ENCODE measurements around the gene MPZL3. TPM values are rescaled to one million over a fixed set of nuclear protein-coding genes. Genes with fewer than 3 reads are reported as not detected.

Gene MPZL3
- total and polyA plus RNA-seq, 2 experiments from 2014 or later, result 10.2 to 20.6 TPM

- TF ChIP-seq CTCF (IDR thresholded peaks at IDR 0.05; ENCODE audit: poor library complexity) (peak; percentile 49), EZH2phosphoT487 (IDR thresholded peaks at IDR 0.05; ENCODE audit: low read depth, severe bottlenecking, unreplicated experiment) (no peak)
- peaks cover 9% of the 10 kb centered on the region for H3K4me1 ChIP-seq (ENCODE audit: insufficient read depth)
- no peaks in the 10 kb centered on the region for H3K36me3 ChIP-seq (replicated peaks; ENCODE audit: insufficient read depth, low read depth)
- H3K9me3 ChIP-seq (ENCODE audit: low read depth), result no peaks in the 10 kb centered on the region
- H2AFZ ChIP-seq, result peak overlapping the region; percentile 22
- no peak overlapping the region for H3K27ac ChIP-seq
- H3K79me2 ChIP-seq, result no peaks in the 10 kb centered on the region
- H3K27me3 ChIP-seq, result peaks cover 4% of the 10 kb centered on the region
- WGBS (ENCODE audit: low lambda C conversion rate, missing lambda C conversion rate), result 35% methylated on average over 9 of the region's 9 CpGs
- peak; percentile 67 for DNase-seq (ENCODE audit: low spot score)
- H3K4me2 ChIP-seq, result no peak overlapping the region
- H3K9me2 ChIP-seq (replicated peaks; ENCODE audit: insufficient read depth), result no peaks in the 10 kb centered on the region
- H3K4me3 ChIP-seq, result no peak overlapping the region
- no peaks in the 10 kb centered on the region for H4K20me1 ChIP-seq (ENCODE audit: insufficient read depth, poor library complexity, severe bottlenecking)
These were observed 38.8 kb upstream of the MPZL3 start for GRCh38 chr11:118290923-118291322.

GRCh38 chr11:118289401-118289800 is 37.2 kb upstream of the MPZL3 start:
- H3K27ac ChIP-seq, result peak overlapping the region; percentile 29
- no peak overlapping the region for H3K4me2 ChIP-seq
- no peaks in the 10 kb centered on the region for H3K9me3 ChIP-seq (ENCODE audit: low read depth)
- no peaks in the 10 kb centered on the region for H3K36me3 ChIP-seq (replicated peaks; ENCODE audit: insufficient read depth, low read depth)
- no peaks in the 10 kb centered on the region for H3K9me2 ChIP-seq (replicated peaks; ENCODE audit: insufficient read depth)
- no peak overlapping the region for H2AFZ ChIP-seq
- no peak for DNase-seq (ENCODE audit: low spot score)
- no peaks in the 10 kb centered on the region for H3K79me2 ChIP-seq
- TF ChIP-seq CTCF (IDR thresholded peaks at IDR 0.05; ENCODE audit: poor library complexity) (no peak), EZH2phosphoT487 (IDR thresholded peaks at IDR 0.05; ENCODE audit: low read depth, severe bottlenecking, unreplicated experiment) (no peak), EZH2 (IDR thresholded peaks at IDR 0.05; ENCODE audit: borderline replicate concordance) (no peak)
- no peak overlapping the region for H3K4me3 ChIP-seq
- peaks cover 9% of the 10 kb centered on the region for H3K4me1 ChIP-seq (ENCODE audit: insufficient read depth)
- H3K27me3 ChIP-seq, result no peaks in the 10 kb centered on the region
- no peaks in the 10 kb centered on the region for H4K20me1 ChIP-seq (ENCODE audit: insufficient read depth, poor library complexity, severe bottlenecking)

GRCh38 chr11:118287006-118287405 is 34.8 kb upstream of the MPZL3 start:
- 50% methylated on average over 1 of the region's 1 CpG for WGBS (ENCODE audit: low lambda C conversion rate, missing lambda C conversion rate)
- H3K4me2 ChIP-seq, result no peak overlapping the region
- DNase-seq (ENCODE audit: low spot score), result peak; percentile 30
- H4K20me1 ChIP-seq (ENCODE audit: insufficient read depth, poor library complexity, severe bottlenecking), result no peaks in the 10 kb centered on the region
- peak overlapping the region; percentile 50 for H3K27ac ChIP-seq
- H3K4me3 ChIP-seq, result no peak overlapping the region
- no peaks in the 10 kb centered on the region for H3K79me2 ChIP-seq
- no peak overlapping the region for H2AFZ ChIP-seq
- H3K36me3 ChIP-seq (replicated peaks; ENCODE audit: insufficient read depth, low read depth), result no peaks in the 10 kb centered on the region
- TF ChIP-seq EZH2 (IDR thresholded peaks at IDR 0.05; ENCODE audit: borderline replicate concordance) (no peak), EZH2phosphoT487 (IDR thresholded peaks at IDR 0.05; ENCODE audit: low read depth, severe bottlenecking, unreplicated experiment) (no peak), CTCF (IDR thresholded peaks at IDR 0.05; ENCODE audit: poor library complexity) (no peak)
- H3K9me3 ChIP-seq (ENCODE audit: low read depth), result no peaks in the 10 kb centered on the region
- H3K27me3 ChIP-seq, result no peaks in the 10 kb centered on the region
- H3K9me2 ChIP-seq (replicated peaks; ENCODE audit: insufficient read depth), result no peaks in the 10 kb centered on the region
- peaks cover 12% of the 10 kb centered on the region for H3K4me1 ChIP-seq (ENCODE audit: insufficient read depth)

GRCh38 chr11:118286545-118286944 is 34.4 kb upstream of the MPZL3 start:
- Histone ChIP-seq H3K27ac (peak overlapping the region; percentile 50), H3K27me3 (no peaks in the 10 kb centered on the region), H4K20me1 (ENCODE audit: insufficient read depth, poor library complexity, severe bottlenecking) (no peaks in the 10 kb centered on the region), H3K79me2 (no peaks in the 10 kb centered on the region), H3K9me3 (ENCODE audit: low read depth) (no peaks in the 10 kb centered on the region), H3K4me3 (no peak overlapping the region), H2AFZ (no peak overlapping the region), H3K4me1 (ENCODE audit: insufficient read depth) (peaks cover 12% of the 10 kb centered on the region), H3K36me3 (replicated peaks; ENCODE audit: insufficient read depth, low read depth) (no peaks in the 10 kb centered on the region), H3K4me2 (no peak overlapping the region), H3K9me2 (replicated peaks; ENCODE audit: insufficient read depth) (no peaks in the 10 kb centered on the region)
- TF ChIP-seq CTCF (IDR thresholded peaks at IDR 0.05; ENCODE audit: poor library complexity) (no peak), EZH2phosphoT487 (IDR thresholded peaks at IDR 0.05; ENCODE audit: low read depth, severe bottlenecking, unreplicated experiment) (no peak)
- no peak for DNase-seq (ENCODE audit: low spot score)
- 95% methylated on average over 2 of the region's 2 CpGs for WGBS (ENCODE audit: low lambda C conversion rate, missing lambda C conversion rate)

All from hepatocyte (in vitro differentiated cells).